HG03565 (cell line): Measurements from ENCODE around the gene XRCC5.
"Not testable (repeated sequence)": the region's sequence is repeated elsewhere in the genome, so short reads cannot be mapped to it uniquely, and the experiment has no call there.

Experiments used
- ATAC-seq: cut with Tn5 transposase; IDR thresholded peaks from one replicate; pipeline ENCODE4 v1.9.1; 2021; ENCODE audit warnings: mild to moderate bottlenecking, moderate library complexity; ENCODE audit not compliant: unreplicated experiment

The XRCC5 gene

GRCh38 chr2:216108967-216109921 is at the start of gene XRCC5:
Gene XRCC5 (plus strand): TSS chr2:216109348. CDS start chr2:216109437, 89 bp downstream.
- peak; percentile 38 for ATAC-seq

- no peak for ATAC-seq
These were observed 45.0 kb upstream of the XRCC5 start for GRCh38 chr2:216064014-216064630.

GRCh38 chr2:216064665-216065064 is 44.5 kb upstream of the XRCC5 start:
- ATAC-seq = no peak

- ATAC-seq = no peak
These were observed 42.9 kb upstream of the XRCC5 start for GRCh38 chr2:216066230-216066629.

GRCh38 chr2:216069028-216069427 is 40.1 kb upstream of the XRCC5 start:
- no peak for ATAC-seq

GRCh38 chr2:216070195-216070594 is 39.0 kb upstream of the XRCC5 start:
- ATAC-seq = no peak

GRCh38 chr2:216071111-216071851 is 37.9 kb upstream of the XRCC5 start:
- no peak for ATAC-seq

- ATAC-seq = no peak
These were observed 36.7 kb upstream of the XRCC5 start for GRCh38 chr2:216072473-216072872.

- no peak for ATAC-seq
These were observed 35.4 kb upstream of the XRCC5 start for GRCh38 chr2:216073773-216074172.

- no peak for ATAC-seq
These were observed 34.8 kb upstream of the XRCC5 start for GRCh38 chr2:216074380-216074779.

- ATAC-seq = no peak
These were observed 34.4 kb upstream of the XRCC5 start for GRCh38 chr2:216074794-216075193.

GRCh38 chr2:216075510-216076485 is 33.4 kb upstream of the XRCC5 start:
- no peak for ATAC-seq

- ATAC-seq = no peak
These were observed 30.4 kb upstream of the XRCC5 start for GRCh38 chr2:216078776-216079175.

- ATAC-seq = not testable (repeated sequence)
These were observed 29.1 kb upstream of the XRCC5 start for GRCh38 chr2:216080048-216080447.

GRCh38 chr2:216081012-216081411 is 28.1 kb upstream of the XRCC5 start:
- ATAC-seq = no peak

- peak; percentile 81 for ATAC-seq
These were observed 27.5 kb upstream of the XRCC5 start, which contains the start of the genes PECR and TMEM169 for GRCh38 chr2:216081487-216082116. Gene PECR (minus strand): TSS chr2:216081809. CDS start chr2:216081741, 68 bp downstream. Gene TMEM169 (plus strand): TSS chr2:216081919. CDS start chr2:216095964, 14,045 bp downstream.

GRCh38 chr2:216082117-216082711 is 26.9 kb upstream of the XRCC5 start:
- no peak for ATAC-seq

- ATAC-seq = no peak
These were observed 26.3 kb upstream of the XRCC5 start for GRCh38 chr2:216082805-216083204.
